ENCODE measurements around the gene GNAT2.
A peak's percentile ranks its signal among the peaks of the same experiment; 100 is the strongest.

The GNAT2 gene

GRCh38 chr1:109643385-109644230, 24.2 kb upstream of the GNAT2 start:
- H3K9me3 ChIP-seq (ENCODE audit: control insufficient read depth in 5 of 5, low read length in 5 of 5) = no peaks in the 10 kb centered on the region
- peaks cover 0 to 14% (median 10%) of the 10 kb centered on the region in 5 donors for H3K4me1 ChIP-seq (ENCODE audit: control insufficient read depth in 5 of 5, insufficient read depth in 5 of 5, low read length in 5 of 5)
- H3K27me3 ChIP-seq (ENCODE audit: control insufficient read depth in 5 of 5, insufficient read depth in 4 of 5, low read length in 5 of 5) = no peaks in the 10 kb centered on the region
- H3K27ac ChIP-seq (ENCODE audit: low read depth, low read length) = no peak overlapping the region
- H3K9ac ChIP-seq (ENCODE audit: low read length in 5 of 5) = peak overlapping the region in 3 of 5 donors; percentile 45 to 68 (median 51)
- H3K4me3 ChIP-seq (ENCODE audit: low read depth in 1 of 5, low read length in 5 of 5) = peak overlapping the region in 1 of 5 donors; percentile 26
- no peaks in the 10 kb centered on the region for H3K36me3 ChIP-seq (ENCODE audit: control insufficient read depth in 5 of 5, insufficient read depth in 5 of 5, low read length in 5 of 5)

- Histone ChIP-seq H3K9ac (ENCODE audit: low read length in 5 of 5) (no peak overlapping the region), H3K9me3 (ENCODE audit: control insufficient read depth in 5 of 5, low read length in 5 of 5) (no peaks in the 10 kb centered on the region), H3K27me3 (ENCODE audit: control insufficient read depth in 5 of 5, insufficient read depth in 4 of 5, low read length in 5 of 5) (no peaks in the 10 kb centered on the region), H3K27ac (ENCODE audit: low read depth, low read length) (no peak overlapping the region), H3K36me3 (ENCODE audit: control insufficient read depth in 5 of 5, insufficient read depth in 5 of 5, low read length in 5 of 5) (no peaks in the 10 kb centered on the region), H3K4me3 (ENCODE audit: low read depth in 1 of 5, low read length in 5 of 5) (no peak overlapping the region), H3K4me1 (ENCODE audit: control insufficient read depth in 5 of 5, insufficient read depth in 5 of 5, low read length in 5 of 5) (peaks cover 0 to 14% (median 10%) of the 10 kb centered on the region in 5 donors)
Observed at GRCh38 chr1:109642626-109643025, 23.2 kb upstream of the GNAT2 start.

- Histone ChIP-seq H3K4me3 (ENCODE audit: low read depth in 1 of 5, low read length in 5 of 5) (no peak overlapping the region), H3K27ac (ENCODE audit: low read depth, low read length) (no peak overlapping the region)
Observed at GRCh38 chr1:109641861-109642260, 22.4 kb upstream of the GNAT2 start.

GRCh38 chr1:109641078-109641740, 21.8 kb upstream of the GNAT2 start:
- no peak overlapping the region for H3K27ac ChIP-seq (ENCODE audit: low read depth, low read length)
- no peak overlapping the region for H3K4me3 ChIP-seq (ENCODE audit: low read depth in 1 of 5, low read length in 5 of 5)
- no peak overlapping the region for H3K9ac ChIP-seq (ENCODE audit: low read length in 5 of 5)
- no peaks in the 10 kb centered on the region for H3K9me3 ChIP-seq (ENCODE audit: control insufficient read depth in 5 of 5, low read length in 5 of 5)
- peaks cover 0 to 21% (median 15%) of the 10 kb centered on the region in 5 donors for H3K4me1 ChIP-seq (ENCODE audit: control insufficient read depth in 5 of 5, insufficient read depth in 5 of 5, low read length in 5 of 5)
- H3K27me3 ChIP-seq (ENCODE audit: control insufficient read depth in 5 of 5, insufficient read depth in 4 of 5, low read length in 5 of 5) = no peaks in the 10 kb centered on the region
- no peaks in the 10 kb centered on the region for H3K36me3 ChIP-seq (ENCODE audit: control insufficient read depth in 5 of 5, insufficient read depth in 5 of 5, low read length in 5 of 5)

More at GRCh38 chr1:109641861-109642260, 22.4 kb upstream of the GNAT2 start:
- no peaks in the 10 kb centered on the region for H3K36me3 ChIP-seq (ENCODE audit: control insufficient read depth in 5 of 5, insufficient read depth in 5 of 5, low read length in 5 of 5)
- H3K4me1 ChIP-seq (ENCODE audit: control insufficient read depth in 5 of 5, insufficient read depth in 5 of 5, low read length in 5 of 5) = peaks cover 0 to 15% (median 10%) of the 10 kb centered on the region in 5 donors
- no peaks in the 10 kb centered on the region for H3K9me3 ChIP-seq (ENCODE audit: control insufficient read depth in 5 of 5, low read length in 5 of 5)
- H3K9ac ChIP-seq (ENCODE audit: low read length in 5 of 5) = no peak overlapping the region
- no peaks in the 10 kb centered on the region for H3K27me3 ChIP-seq (ENCODE audit: control insufficient read depth in 5 of 5, insufficient read depth in 4 of 5, low read length in 5 of 5)

- Histone ChIP-seq H3K4me3 (ENCODE audit: low read depth in 1 of 5, low read length in 5 of 5) (no peak overlapping the region), H3K4me1 (ENCODE audit: control insufficient read depth in 5 of 5, insufficient read depth in 5 of 5, low read length in 5 of 5) (peaks cover 2 to 27% (median 19%) of the 10 kb centered on the region in 5 donors), H3K9me3 (ENCODE audit: control insufficient read depth in 5 of 5, low read length in 5 of 5) (no peaks in the 10 kb centered on the region), H3K27ac (ENCODE audit: low read depth, low read length) (no peak overlapping the region), H3K36me3 (ENCODE audit: control insufficient read depth in 5 of 5, insufficient read depth in 5 of 5, low read length in 5 of 5) (no peaks in the 10 kb centered on the region), H3K9ac (ENCODE audit: low read length in 5 of 5) (no peak overlapping the region), H3K27me3 (ENCODE audit: control insufficient read depth in 5 of 5, insufficient read depth in 4 of 5, low read length in 5 of 5) (no peaks in the 10 kb centered on the region)
Observed at GRCh38 chr1:109640285-109640865, 21.0 kb upstream of the GNAT2 start.

- Histone ChIP-seq H3K4me3 (ENCODE audit: low read depth in 1 of 5, low read length in 5 of 5) (no peak overlapping the region), H3K27ac (ENCODE audit: low read depth, low read length) (no peak overlapping the region), H3K9ac (ENCODE audit: low read length in 5 of 5) (no peak overlapping the region), H3K4me1 (ENCODE audit: control insufficient read depth in 5 of 5, insufficient read depth in 5 of 5, low read length in 5 of 5) (peaks cover 2 to 27% (median 19%) of the 10 kb centered on the region in 5 donors), H3K36me3 (ENCODE audit: control insufficient read depth in 5 of 5, insufficient read depth in 5 of 5, low read length in 5 of 5) (no peaks in the 10 kb centered on the region), H3K27me3 (ENCODE audit: control insufficient read depth in 5 of 5, insufficient read depth in 4 of 5, low read length in 5 of 5) (no peaks in the 10 kb centered on the region), H3K9me3 (ENCODE audit: control insufficient read depth in 5 of 5, low read length in 5 of 5) (no peaks in the 10 kb centered on the region)
Observed at GRCh38 chr1:109639841-109640184, 20.4 kb upstream of the GNAT2 start.

GRCh38 chr1:109639063-109639840, 19.8 kb upstream of the GNAT2 start:
- H3K27me3 ChIP-seq (ENCODE audit: control insufficient read depth in 5 of 5, insufficient read depth in 4 of 5, low read length in 5 of 5) = no peaks in the 10 kb centered on the region
- no peaks in the 10 kb centered on the region for H3K36me3 ChIP-seq (ENCODE audit: control insufficient read depth in 5 of 5, insufficient read depth in 5 of 5, low read length in 5 of 5)
- no peak overlapping the region for H3K9ac ChIP-seq (ENCODE audit: low read length in 5 of 5)
- H3K27ac ChIP-seq (ENCODE audit: low read depth, low read length) = no peak overlapping the region
- H3K4me3 ChIP-seq (ENCODE audit: low read depth in 1 of 5, low read length in 5 of 5) = no peak overlapping the region
- H3K4me1 ChIP-seq (ENCODE audit: control insufficient read depth in 5 of 5, insufficient read depth in 5 of 5, low read length in 5 of 5) = peaks cover 2 to 27% (median 19%) of the 10 kb centered on the region in 5 donors
- no peaks in the 10 kb centered on the region for H3K9me3 ChIP-seq (ENCODE audit: control insufficient read depth in 5 of 5, low read length in 5 of 5)

GRCh38 chr1:109637446-109637845, 18.0 kb upstream of the GNAT2 start:
- Histone ChIP-seq H3K27ac (ENCODE audit: low read depth, low read length) (no peak overlapping the region), H3K36me3 (ENCODE audit: control insufficient read depth in 5 of 5, insufficient read depth in 5 of 5, low read length in 5 of 5) (no peaks in the 10 kb centered on the region), H3K4me1 (ENCODE audit: control insufficient read depth in 5 of 5, insufficient read depth in 5 of 5, low read length in 5 of 5) (peaks cover 2 to 19% (median 11%) of the 10 kb centered on the region in 5 donors), H3K9me3 (ENCODE audit: control insufficient read depth in 5 of 5, low read length in 5 of 5) (no peaks in the 10 kb centered on the region), H3K9ac (ENCODE audit: low read length in 5 of 5) (no peak overlapping the region), H3K4me3 (ENCODE audit: low read depth in 1 of 5, low read length in 5 of 5) (no peak overlapping the region), H3K27me3 (ENCODE audit: control insufficient read depth in 5 of 5, insufficient read depth in 4 of 5, low read length in 5 of 5) (no peaks in the 10 kb centered on the region)

GRCh38 chr1:109636201-109636952, 17.0 kb upstream of the GNAT2 start:
- no peak overlapping the region for H3K27ac ChIP-seq (ENCODE audit: low read depth, low read length)

More at GRCh38 chr1:109636201-109636952, 17.0 kb upstream of the GNAT2 start:
- Histone ChIP-seq H3K9ac (ENCODE audit: low read length in 5 of 5) (no peak overlapping the region), H3K4me3 (ENCODE audit: low read depth in 1 of 5, low read length in 5 of 5) (peak overlapping the region in 1 of 5 donors; percentile 9), H3K4me1 (ENCODE audit: control insufficient read depth in 5 of 5, insufficient read depth in 5 of 5, low read length in 5 of 5) (peaks cover 2 to 19% (median 11%) of the 10 kb centered on the region in 5 donors), H3K9me3 (ENCODE audit: control insufficient read depth in 5 of 5, low read length in 5 of 5) (no peaks in the 10 kb centered on the region), H3K27me3 (ENCODE audit: control insufficient read depth in 5 of 5, insufficient read depth in 4 of 5, low read length in 5 of 5) (no peaks in the 10 kb centered on the region), H3K36me3 (ENCODE audit: control insufficient read depth in 5 of 5, insufficient read depth in 5 of 5, low read length in 5 of 5) (peaks cover 0 to 8% (median 5%) of the 10 kb centered on the region in 5 donors)
